ENCODE measurements around the gene OLAH. TPM values are rescaled to one million over a fixed set of nuclear protein-coding genes. Genes with fewer than 3 reads are reported as not detected.

Gene OLAH
- polyA plus RNA-seq, 3 donors: 0.30 to 5.2 (median 1.0) TPM

- no peak overlapping the region for H3K27ac ChIP-seq (ENCODE audit: low read depth, low read length)
- WGBS, 3 donors: 89 to 96% (median 96%) methylated on average over 5 of the region's 5 CpGs
These were observed 72.5 kb downstream of the OLAH start for GRCh38 chr10:15116225-15116624.

DNA sequence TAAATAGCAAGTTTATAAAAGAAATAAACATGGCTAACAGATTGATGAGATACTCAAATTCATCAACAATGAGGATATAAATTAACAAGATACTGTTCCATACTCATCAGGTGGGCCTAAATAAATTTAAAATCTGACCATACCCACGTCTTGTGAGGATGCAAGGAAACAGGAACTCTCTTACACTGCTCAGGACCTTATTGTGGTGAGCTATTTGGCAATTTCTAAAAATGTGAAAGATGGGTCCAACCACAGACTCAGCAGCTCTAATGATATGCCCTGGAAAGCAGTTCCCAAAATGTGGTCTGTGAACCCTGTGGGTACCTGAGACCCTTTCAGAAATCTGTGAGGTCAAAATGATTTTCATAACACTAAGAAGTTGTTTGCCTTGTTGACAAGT is 74.9 kb downstream of the OLAH start:
- WGBS, 3 donors: 63 to 88% (median 72%) methylated on average over 1 of the region's 1 CpG

GRCh38 chr10:15120523-15120922 is 76.8 kb downstream of the OLAH start:
- 93 to 94% (median 94%) methylated on average over 5 of the region's 5 CpGs for WGBS, 3 donors
- H3K27ac ChIP-seq (ENCODE audit: low read depth, low read length): no peak overlapping the region

More for the DNA sequence above, 74.9 kb downstream of the OLAH start:
- H3K27ac ChIP-seq (ENCODE audit: low read depth, low read length): no peak overlapping the region

GRCh38 chr10:15121707-15122106 is 78.0 kb downstream of the OLAH start:
- H3K27ac ChIP-seq (ENCODE audit: low read depth, low read length): no peak overlapping the region
- WGBS, 3 donors: 96 to 100% (median 100%) methylated on average over 1 of the region's 1 CpG

DNA sequence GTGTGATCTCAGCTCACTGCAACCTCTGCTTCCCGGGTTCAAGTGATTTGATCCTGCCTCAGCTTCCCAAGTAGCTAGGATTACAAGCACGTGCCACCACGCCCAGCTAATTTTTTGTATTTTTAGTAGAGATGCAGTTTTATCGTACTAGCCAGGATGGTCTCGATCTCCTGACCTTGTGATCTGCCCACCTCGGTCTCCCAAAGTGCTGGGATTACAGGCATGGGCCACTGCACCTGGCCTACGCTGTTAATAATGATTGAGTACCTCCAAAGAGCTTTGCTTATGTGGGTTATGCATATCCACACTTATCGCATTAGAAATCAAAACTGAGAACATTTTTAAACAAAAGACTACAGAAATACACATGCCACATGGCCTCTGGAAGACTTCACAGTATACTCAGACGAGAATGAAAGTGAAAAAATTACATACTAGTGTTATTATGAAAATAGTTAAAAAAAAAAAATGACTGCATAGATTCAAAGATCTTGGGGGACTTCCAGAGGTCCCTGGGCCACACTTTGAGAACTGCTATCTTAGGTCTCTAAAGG is 78.8 kb downstream of the OLAH start:
- no peak overlapping the region for H3K27ac ChIP-seq (ENCODE audit: low read depth, low read length)

More for the DNA sequence above, 78.8 kb downstream of the OLAH start:
- WGBS, 3 donors: 90 to 93% (median 93%) methylated on average over 9 of the region's 9 CpGs

Other genes starting within 250 kb of the OLAH start
- gene CDNF, start 205.9 kb upstream of the OLAH start, polyA plus RNA-seq: 1 to 10 TPM; 1.0 to 2.9 (median 2.1) TPM
- 10 to 100 TPM in 1 of 3 donors, 1 to 10 TPM in 2; 5.3 to 11.1 (median 7.6) TPM for gene HSPA14, start 205.6 kb upstream of the OLAH start, polyA plus RNA-seq
- gene MSANTD7, start 205.6 kb upstream of the OLAH start, polyA plus RNA-seq: 1 to 10 TPM; 2.5 to 5.8 (median 4.2) TPM
- gene SUV39H2, start 165.1 kb upstream of the OLAH start, polyA plus RNA-seq: 1 to 10 TPM; 1.6 to 4.5 (median 4.5) TPM
- gene DCLRE1C, start 89.8 kb upstream of the OLAH start, polyA plus RNA-seq: 1 to 10 TPM; 2.2 to 3.0 (median 2.7) TPM
- gene MEIG1, start 84.6 kb upstream of the OLAH start, polyA plus RNA-seq: not detected
- under 1 TPM in 2 of 3 donors, not detected in 1; 0.07 to 0.13 TPM for gene ACBD7, start 44.8 kb downstream of the OLAH start, polyA plus RNA-seq
- 10 to 100 TPM in 2 of 3 donors, 1 to 10 TPM in 1; 8.3 to 14.5 (median 11.8) TPM for gene RPP38, start 53.4 kb downstream of the OLAH start, polyA plus RNA-seq
- 10 to 100 TPM in 2 of 3 donors, 1 to 10 TPM in 1; 5.3 to 32.5 (median 18.3) TPM for gene NMT2, start 124.8 kb downstream of the OLAH start, polyA plus RNA-seq